DOHH2 (cell line): ENCODE data around the gene SF1.

Experiments used
- H3F3A ChIP-seq: fragments of 200-600 bp; sonication (generic), shearing (Covaris generic); 2 replicates; pipeline ENCODE4 v1.6.0; 2016; ENCODE audit warnings: antibody characterized with exemption, mild to moderate bottlenecking; ENCODE audit not compliant: control insufficient read depth, insufficient read depth
- H3K27ac ChIP-seq: fragments of 200-600 bp; sonication (generic); 2 replicates; pipeline ENCODE4 v1.5.1; 2014; ENCODE audit warnings: low read depth, mild to moderate bottlenecking, low read length, moderate library complexity
- H3K27me3 ChIP-seq: fragments of 200-600 bp; sonication (generic); 2 replicates; pipeline ENCODE4 v1.6.1; 2014; ENCODE audit warnings: mild to moderate bottlenecking, low read length, mixed read lengths; ENCODE audit not compliant: control insufficient read depth
- H3K36me3 ChIP-seq: fragments of 200-600 bp; sonication (generic); 2 replicates; pipeline ENCODE4 v1.6.1; 2014; ENCODE audit warnings: mild to moderate bottlenecking, low read length, moderate library complexity, mixed read lengths; ENCODE audit not compliant: control insufficient read depth
- H3K4me1 ChIP-seq: fragments of 200-600 bp; sonication (generic); 2 replicates; pipeline ENCODE4 v1.6.1; 2014; ENCODE audit warnings: mild to moderate bottlenecking, low read length, mixed read lengths; ENCODE audit not compliant: control insufficient read depth
- H3K4me2 ChIP-seq: fragments of 200-600 bp; sonication (generic); 2 replicates; pipeline ENCODE4 v1.6.0; 2014; ENCODE audit warnings: mild to moderate bottlenecking, low read length, moderate library complexity
- H3K4me3 ChIP-seq: fragments of 200-600 bp; sonication (generic); 2 replicates; pipeline ENCODE4 v1.5.1; 2014; ENCODE audit warnings: mild to moderate bottlenecking, low read length, mixed read lengths
- H3K79me2 ChIP-seq: fragments of 200-600 bp; sonication (generic); 2 replicates; pipeline ENCODE4 v1.6.1; 2014; ENCODE audit warnings: mild to moderate bottlenecking, low read length, mixed read lengths; ENCODE audit not compliant: control insufficient read depth
- H3K9me2 ChIP-seq: fragments of 200-600 bp; sonication (generic); replicated peaks from 2 replicates; pipeline ENCODE4 v1.6.1; 2014; ENCODE audit warnings: mild to moderate bottlenecking, low read length, mixed read lengths; ENCODE audit not compliant: control insufficient read depth
- H3K9me3 ChIP-seq: fragments of 200-600 bp; sonication (generic); 2 replicates; pipeline ENCODE4 v1.6.1; 2014; ENCODE audit warnings: antibody characterized with exemption, low read length, mixed read lengths; ENCODE audit not compliant: control insufficient read depth, insufficient read depth
- H4K20me1 ChIP-seq: fragments of 200-600 bp; sonication (generic); 2 replicates; pipeline ENCODE4 v1.6.0; 2014; ENCODE audit warnings: low read depth, mild to moderate bottlenecking, antibody characterized with exemption, low read length, moderate library complexity; ENCODE audit not compliant: control insufficient read depth, insufficient read depth
- CTCF ChIP-seq: fragments of 200-600 bp; sonication (generic); IDR thresholded peaks from one replicate; pipeline ENCODE4 v1.5.1; 2014; ENCODE audit warnings: antibody characterized with exemption, mild to moderate bottlenecking, low read depth, low read length; ENCODE audit not compliant: poor library complexity, severe bottlenecking
- EZH2phosphoT487 ChIP-seq: fragments of 200-600 bp; sonication (generic); IDR thresholded peaks from 2 replicates; pipeline ENCODE4 v1.6.1; 2017; ENCODE audit warnings: borderline replicate concordance, mild to moderate bottlenecking, antibody characterized with exemption, low read length, moderate library complexity, mixed read lengths

Gene SF1

GRCh38 chr11:64720167-64720566 lies 58.2 kb downstream of the SF1 start:
- Histone ChIP-seq H3K36me3 (no peaks in the 10 kb centered on the region), H3F3A (0 out of 2 replicates have a peak, but pooled peaks cover 1% of the 10 kb centered on the region), H4K20me1 (no peaks in the 10 kb centered on the region), H3K4me3 (no peak overlapping the region), H3K27ac (no peak overlapping the region), H3K27me3 (peaks cover 71% of the 10 kb centered on the region), H3K4me2 (no peak overlapping the region), H3K4me1 (peaks cover 20% of the 10 kb centered on the region), H3K9me2 (no peaks in the 10 kb centered on the region), H3K9me3 (no peaks in the 10 kb centered on the region), H3K79me2 (no peaks in the 10 kb centered on the region)
- no peak for TF ChIP-seq EZH2phosphoT487
- TF ChIP-seq CTCF, result no peak

- Histone ChIP-seq H3K27me3 (peaks cover 79% of the 10 kb centered on the region), H3F3A (0 out of 2 replicates have a peak, but pooled peaks cover 3% of the 10 kb centered on the region), H3K27ac (no peak overlapping the region), H3K9me2 (no peaks in the 10 kb centered on the region), H3K36me3 (no peaks in the 10 kb centered on the region), H3K4me1 (peaks cover 27% of the 10 kb centered on the region), H3K4me2 (no peak overlapping the region), H3K79me2 (no peaks in the 10 kb centered on the region), H4K20me1 (no peaks in the 10 kb centered on the region), H3K4me3 (no peak overlapping the region), H3K9me3 (no peaks in the 10 kb centered on the region)
- TF ChIP-seq EZH2phosphoT487 (no peak), CTCF (no peak)
These were observed 58.9 kb downstream of the SF1 start for GRCh38 chr11:64719406-64719805.

GRCh38 chr11:64718780-64719124 lies 59.6 kb downstream of the SF1 start:
- Histone ChIP-seq H3K9me2 (no peaks in the 10 kb centered on the region), H3K4me3 (no peak overlapping the region), H3K4me2 (no peak overlapping the region), H4K20me1 (no peaks in the 10 kb centered on the region), H3K27me3 (peaks cover 85% of the 10 kb centered on the region), H3K36me3 (no peaks in the 10 kb centered on the region), H3K4me1 (peaks cover 21% of the 10 kb centered on the region), H3K27ac (no peak overlapping the region), H3K79me2 (no peaks in the 10 kb centered on the region), H3F3A (0 out of 2 replicates have a peak, but pooled peaks cover 3% of the 10 kb centered on the region), H3K9me3 (no peaks in the 10 kb centered on the region)
- TF ChIP-seq EZH2phosphoT487 (no peak), CTCF (no peak)
